SHP77 treated with DMSO at 0.1 percent for 48 hours (cell line): Measurements from ENCODE around the gene ZNF662.

Experiments
- DNase-seq: peaks from one replicate; lab custom pipeline; 2025; lab: John Stamatoyannopoulos, UW

The ZNF662 gene

DNA sequence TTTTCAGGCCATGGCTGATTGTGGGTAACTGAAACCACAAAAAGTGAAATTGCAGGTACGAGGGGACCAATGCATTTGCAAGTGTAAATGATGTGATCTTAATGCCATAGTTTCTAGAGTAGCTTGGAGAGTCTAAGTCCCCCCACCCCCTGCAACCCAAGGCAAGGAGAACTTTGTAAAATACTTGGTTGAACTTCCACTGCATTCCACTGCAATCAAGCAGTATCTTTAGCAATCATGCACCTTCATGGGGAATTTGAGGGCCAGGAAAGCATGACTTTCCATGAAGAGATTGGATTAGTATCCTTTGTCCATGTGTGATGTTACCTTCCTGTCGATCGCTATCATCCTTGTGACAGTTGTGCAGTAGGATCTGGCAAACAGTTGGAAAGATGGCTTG, 18.9 kb upstream of the ZNF662 start:
- no peak for DNase-seq

DNA sequence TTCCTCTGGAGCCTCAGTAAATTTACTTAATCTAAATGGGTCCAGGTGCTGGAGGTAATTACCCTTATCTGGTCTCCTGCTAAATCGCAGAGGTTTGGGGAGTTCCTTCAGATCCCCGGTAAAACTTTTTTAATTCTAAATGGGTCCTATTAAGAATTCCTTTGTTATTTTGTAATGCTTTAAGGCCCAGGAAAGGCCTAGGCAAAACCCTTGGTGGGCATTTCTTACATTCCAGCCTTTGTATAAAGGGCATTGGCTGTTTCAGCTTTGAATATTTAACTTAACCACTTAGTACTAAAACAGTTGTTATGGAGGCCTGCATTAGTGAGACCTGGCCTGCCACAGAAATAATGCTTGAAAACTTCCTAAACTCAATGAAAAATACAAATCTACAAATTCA, 14.9 kb upstream of the ZNF662 start:
- DNase-seq, result no peak

DNA sequence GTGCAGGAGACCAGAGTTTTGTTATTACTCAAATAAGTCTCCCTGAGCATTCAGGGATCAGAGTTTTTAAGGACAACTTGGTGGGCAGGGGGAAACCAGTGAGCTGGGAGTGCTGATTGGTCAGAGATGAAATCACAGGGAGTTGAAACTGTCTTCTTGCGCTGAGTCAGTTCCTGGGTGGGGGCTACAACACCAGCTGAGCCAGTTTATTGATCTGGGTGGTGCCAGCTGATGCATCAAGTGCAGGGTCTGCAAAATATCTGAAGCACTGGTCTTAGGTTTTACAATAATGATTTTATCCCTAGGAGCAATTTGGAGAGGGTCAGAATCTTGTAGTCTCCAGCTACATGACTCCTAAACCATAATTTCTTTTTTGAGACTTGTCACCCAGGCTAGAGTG, 13.8 kb upstream of the ZNF662 start:
- no peak for DNase-seq

DNA sequence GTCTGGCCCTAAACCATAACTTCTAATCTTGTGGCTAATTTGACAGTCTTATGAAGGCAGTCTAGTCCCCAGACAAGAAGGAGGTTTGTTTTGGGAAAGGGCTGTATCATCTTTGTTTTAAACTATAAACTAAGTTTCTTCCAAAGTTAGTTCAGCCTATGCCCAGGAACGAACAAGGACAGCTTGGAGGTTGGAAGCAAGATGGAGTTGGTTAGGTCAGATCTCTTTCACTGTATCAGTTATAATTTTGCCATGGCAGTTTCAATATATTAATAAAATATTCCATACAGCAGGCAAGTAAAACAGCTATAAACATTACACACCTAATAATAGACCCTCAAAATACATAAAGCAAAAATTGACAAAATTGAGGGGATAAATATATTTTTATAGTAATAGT, 13.1 kb upstream of the ZNF662 start:
- DNase-seq, result no peak

GRCh38 chr3:42894698-42895579, 11.0 kb upstream of the ZNF662 start:
- DNase-seq, result no peak

DNA sequence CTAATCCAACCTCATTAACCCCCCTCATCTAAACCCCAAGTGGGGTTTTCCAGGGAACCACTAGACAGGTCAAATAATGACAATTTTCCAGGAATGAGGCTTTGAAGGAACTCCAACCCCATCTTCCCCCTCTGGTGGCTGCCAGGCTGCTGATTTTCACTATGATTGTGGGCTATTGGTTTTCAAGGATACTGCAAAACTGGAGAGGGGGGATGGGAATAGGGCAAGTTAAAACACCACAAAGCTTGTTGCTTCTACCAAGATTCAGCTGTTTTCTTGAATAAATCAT, 10.4 kb upstream of the ZNF662 start:
- DNase-seq, result no peak

- no peak for DNase-seq
Observed at GRCh38 chr3:42898896-42899675, 6.9 kb upstream of the ZNF662 start.

DNA sequence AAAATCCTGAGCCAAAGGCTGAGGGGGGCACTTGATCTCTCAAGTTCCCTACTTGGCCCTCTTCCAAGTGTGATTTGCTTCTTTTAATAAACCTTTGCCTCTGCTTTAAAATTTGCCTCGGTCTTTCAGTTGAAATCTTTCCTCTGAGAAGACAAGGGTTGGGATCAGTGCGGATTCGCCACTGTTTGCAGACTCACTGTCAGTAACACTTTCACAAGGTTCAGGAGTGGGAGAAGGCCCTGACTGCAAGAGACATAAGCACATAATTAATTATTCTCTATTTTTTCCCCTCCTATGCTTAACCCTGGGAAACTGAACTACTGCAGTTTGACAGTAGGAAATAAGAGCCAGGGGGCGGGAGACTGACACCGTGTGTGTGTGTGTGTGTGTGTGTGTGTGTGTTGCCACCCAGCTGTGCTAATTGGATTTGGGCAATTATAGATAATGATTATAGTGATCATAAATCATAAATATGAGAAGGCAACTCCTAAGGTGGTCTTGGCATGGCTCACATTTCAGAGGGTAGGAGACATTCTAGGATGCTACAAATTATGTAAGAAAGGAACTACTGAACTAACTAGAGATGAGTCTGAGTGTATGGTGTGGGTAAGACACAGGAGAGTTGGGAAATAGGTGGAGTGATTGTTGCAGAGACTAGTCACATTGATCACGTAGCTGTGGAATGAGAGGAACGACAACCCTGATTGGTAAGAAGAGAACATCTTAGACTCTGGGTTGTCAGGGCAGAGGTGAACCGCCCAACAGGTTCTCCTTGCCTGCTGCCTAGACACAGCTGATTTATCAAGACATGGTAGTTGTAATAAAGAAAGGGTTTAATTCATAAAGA, 5.5 kb upstream of the ZNF662 start:
- DNase-seq, result no peak

DNA sequence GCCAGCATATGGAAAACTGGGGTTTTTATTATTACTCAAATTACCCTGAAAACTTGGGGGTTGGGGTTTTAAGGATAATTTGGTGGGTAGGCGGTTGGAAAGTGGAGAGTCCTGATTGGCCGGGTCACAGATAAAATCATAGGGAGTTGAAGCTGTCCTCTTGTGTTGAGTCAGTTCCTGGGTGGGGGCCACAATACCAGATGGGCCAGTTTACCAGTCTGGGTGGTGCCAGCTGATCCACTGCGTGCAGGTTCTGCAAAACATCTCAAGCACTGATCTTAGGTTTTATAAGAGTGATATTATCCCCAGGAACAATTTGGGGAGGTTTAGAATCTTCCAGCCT, 4.9 kb upstream of the ZNF662 start:
- no peak for DNase-seq

DNA sequence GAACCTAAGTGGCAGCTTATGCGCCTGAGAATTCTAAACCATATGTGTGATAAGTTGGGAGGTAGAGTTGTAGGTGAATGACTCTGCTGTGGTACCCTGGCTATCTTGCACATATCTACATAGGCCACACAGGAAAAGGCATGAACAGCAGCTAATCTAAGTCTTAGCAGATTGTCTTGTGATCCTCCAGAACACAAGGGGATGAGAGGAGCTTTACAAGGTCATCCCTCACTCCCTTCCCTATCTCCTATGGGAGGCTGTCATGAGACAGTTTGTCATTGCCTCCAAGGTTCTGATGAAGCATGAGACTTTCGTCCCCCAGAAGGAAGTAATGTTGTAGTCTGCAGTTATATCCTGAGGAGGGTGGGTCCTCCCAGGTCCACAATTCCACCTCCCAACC, 3.7 kb upstream of the ZNF662 start:
- no peak for DNase-seq

GRCh38 chr3:42904076-42904475, 1.9 kb upstream of the ZNF662 start:
- DNase-seq, result no peak

DNA sequence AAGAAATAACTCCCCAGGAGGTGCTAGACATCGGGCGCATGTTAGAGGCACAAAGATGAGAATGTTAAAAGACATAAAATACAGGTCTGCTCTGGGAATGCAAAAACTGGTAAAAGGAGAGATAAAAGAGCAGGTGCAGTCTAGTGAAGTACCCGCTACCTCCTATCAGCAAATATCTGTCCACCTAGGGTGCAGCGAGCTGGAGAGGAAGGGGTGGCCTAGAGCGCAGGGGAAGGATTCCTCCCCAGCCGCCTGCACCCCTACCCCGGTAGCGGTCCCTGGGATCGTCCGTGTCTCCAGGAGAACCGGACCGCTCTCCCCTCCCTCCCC, 237 bp upstream of the ZNF662 start:
- DNase-seq, result no peak

- no peak for DNase-seq
Observed at GRCh38 chr3:42906848-42907183, 874 bp downstream of the ZNF662 start.

- DNase-seq, result no peak
Observed at GRCh38 chr3:42908675-42909074, 2.7 kb downstream of the ZNF662 start.

DNA sequence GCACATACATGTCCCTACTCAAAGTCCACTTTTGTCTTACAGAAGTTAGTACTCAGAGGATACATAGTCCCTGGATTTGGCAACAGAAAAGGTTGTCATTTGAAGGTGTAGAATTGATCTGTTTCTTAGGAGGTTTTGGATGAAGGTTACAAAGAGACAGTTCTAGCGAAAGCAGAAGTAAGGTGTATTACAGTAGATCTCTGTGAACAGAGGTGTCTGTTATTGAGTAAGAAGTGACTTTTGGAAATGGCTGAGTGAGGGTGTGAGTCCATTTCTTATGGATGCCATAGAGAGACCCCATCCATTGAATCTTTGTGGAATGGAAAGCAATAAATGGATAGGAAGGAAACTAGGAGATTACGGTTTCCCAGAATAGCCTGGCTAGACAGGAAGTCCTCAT, 5.6 kb downstream of the ZNF662 start:
- no peak for DNase-seq

DNA sequence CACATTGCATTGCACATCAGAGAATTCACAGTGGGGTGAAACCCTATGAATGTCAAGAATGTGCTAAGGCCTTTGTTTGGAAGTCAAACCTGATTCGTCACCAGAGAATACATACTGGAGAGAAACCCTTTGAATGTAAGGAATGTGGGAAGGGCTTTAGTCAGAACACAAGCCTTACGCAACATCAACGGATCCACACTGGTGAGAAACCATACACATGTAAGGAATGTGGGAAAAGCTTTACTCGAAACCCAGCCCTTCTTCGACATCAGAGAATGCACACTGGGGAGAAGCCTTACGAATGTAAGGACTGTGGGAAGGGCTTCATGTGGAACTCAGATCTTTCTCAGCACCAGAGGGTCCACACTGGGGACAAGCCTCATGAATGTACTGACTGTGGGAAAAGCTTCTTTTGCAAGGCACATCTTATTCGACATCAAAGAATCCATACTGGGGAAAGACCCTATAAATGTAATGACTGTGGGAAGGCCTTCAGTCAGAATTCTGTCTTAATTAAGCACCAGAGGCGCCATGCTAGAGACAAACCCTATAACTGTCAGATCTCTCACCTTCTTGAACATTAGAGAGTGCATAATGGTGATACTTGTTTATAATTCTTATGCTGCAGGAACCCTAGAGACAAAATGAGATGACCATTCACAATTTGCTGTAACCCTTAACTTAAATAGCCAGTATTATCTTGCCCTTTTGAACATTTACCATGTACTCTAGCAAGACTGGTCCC, 9.0 kb downstream of the ZNF662 start:
- DNase-seq, result no peak

- no peak for DNase-seq
Observed at GRCh38 chr3:42923606-42924005, 17.7 kb downstream of the ZNF662 start.

- DNase-seq, result no peak
Observed at GRCh38 chr3:42926310-42926709, 20.4 kb downstream of the ZNF662 start.

DNA sequence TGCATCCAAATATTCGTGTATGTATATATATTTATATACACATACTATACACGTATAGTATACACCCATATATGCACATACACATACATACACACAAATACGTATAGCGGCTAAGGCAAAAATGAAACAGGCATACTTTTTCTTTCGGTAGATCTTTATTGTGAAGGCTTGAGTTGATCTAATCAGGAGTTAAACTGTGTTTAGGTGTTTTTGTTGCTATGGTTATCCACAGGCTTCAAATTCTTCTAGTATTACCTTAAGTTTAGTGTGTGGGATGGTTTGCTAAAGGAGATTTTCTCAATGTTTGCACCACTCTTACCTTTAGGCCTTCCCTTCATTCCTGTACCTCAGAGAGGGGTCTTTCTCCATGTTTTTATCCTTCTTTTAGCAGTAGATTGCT, 28.2 kb downstream of the ZNF662 start:
- DNase-seq, result no peak

- no peak for DNase-seq
Observed at GRCh38 chr3:42934910-42935309, 29.0 kb downstream of the ZNF662 start.

- no peak for DNase-seq
Observed at GRCh38 chr3:42935472-42935871, 29.5 kb downstream of the ZNF662 start.
